SK-N-SH (cell line): ENCODE data around the gene PTPN6. TPM values are rescaled to one million over a fixed set of nuclear protein-coding genes. Genes with fewer than 3 reads are reported as not detected.

Experiments
- CTCF ChIA-PET: fragments of 300-600, 350-600 bp; formaldehyde crosslinking; extraction: SDS; loops from one replicate; lab custom pipeline; 2021; lab: Yijun Ruan, JAX
- POLR2A ChIA-PET: fragments of 350-600 bp; sonication (Branson Sonifier 250); formaldehyde crosslinking; extraction: SDS; loops from one replicate; lab custom pipeline; 2020; ENCODE audit warnings: antibody characterized with exemption, inconsistent platforms; lab: Yijun Ruan, JAX
- DNase-seq: peaks from one replicate; pipeline ENCODE4 v3.0.0; 2012
- H2AFZ ChIP-seq: fragments of 200-600 bp; sonication (generic); 2 replicates; pipeline ENCODE4 v1.8.1; 2016; ENCODE audit warnings: antibody characterized with exemption, mild to moderate bottlenecking, low read depth
- H3F3A ChIP-seq: fragments of 200-600 bp; sonication (generic); replicated peaks from 2 replicates; pipeline ENCODE3; 2016; ENCODE audit warnings: antibody characterized with exemption, mild to moderate bottlenecking; ENCODE audit not compliant: insufficient read depth
- H3K27ac ChIP-seq, 2 experiments: fragments of 200-500 bp in 1 of 2; fragments of 200-600 bp in 1 of 2; sonication (Bioruptor generic) in 1 of 2; sonication (generic), shearing (Covaris generic) in 1 of 2; 2 replicates each; pipeline versions ENCODE4 v1.5.1 to v1.6.1; 2014 to 2016; ENCODE audit warnings: low read depth in 2 of 2, inconsistent platforms in 1 of 2, low read length in 1 of 2, mild to moderate bottlenecking in 1 of 2, mixed read lengths in 1 of 2
- H3K27me3 ChIP-seq: fragments of 200-600 bp; sonication (generic), shearing (Covaris generic); 2 replicates; pipeline ENCODE4 v1.6.1; 2016; ENCODE audit warnings: mixed run types; ENCODE audit not compliant: insufficient read depth
- H3K36me3 ChIP-seq, 2 experiments: fragments of 200-500 bp in 1 of 2; fragments of 200-600 bp in 1 of 2; sonication (Bioruptor generic) in 1 of 2; sonication (generic) in 1 of 2; replicated peaks in 1 of 2; 2 replicates each; pipeline versions ENCODE3 to v1.5.1; 2014 to 2016; ENCODE audit warnings: low read length in 1 of 2, mild to moderate bottlenecking in 1 of 2; ENCODE audit not compliant: insufficient read depth in 2 of 2, control insufficient read depth in 1 of 2
- H3K4me1 ChIP-seq, 2 experiments: fragments of 200-500 bp in 1 of 2; fragments of 200-600 bp in 1 of 2; sonication (Bioruptor generic) in 1 of 2; sonication (generic), shearing (Covaris generic) in 1 of 2; 2 replicates each; pipeline versions ENCODE4 v1.5.1 to v1.6.1; 2014 to 2016; ENCODE audit warnings: low read depth in 1 of 2, low read length in 1 of 2, mixed run types in 1 of 2; ENCODE audit not compliant: insufficient read depth in 2 of 2, control insufficient read depth in 1 of 2
- H3K4me2 ChIP-seq: fragments of 200-600 bp; sonication (generic), shearing (Covaris generic); 2 replicates; pipeline ENCODE4 v1.6.1; 2017; ENCODE audit warnings: mixed run types
- H3K4me3 ChIP-seq, 2 experiments: fragments of 200-500 bp in 1 of 2; fragments of 200-600 bp in 1 of 2; sonication (Bioruptor generic) in 1 of 2; sonication (generic), shearing (Covaris generic) in 1 of 2; 2 replicates each; pipeline versions ENCODE4 v1.5.1 to v1.8.1; 2014 to 2016; ENCODE audit warnings: low read depth in 2 of 2, inconsistent platforms in 1 of 2, low read length in 1 of 2, mild to moderate bottlenecking in 1 of 2, mixed read lengths in 1 of 2, moderate library complexity in 1 of 2
- H3K79me2 ChIP-seq: fragments of 200-600 bp; sonication (generic); 2 replicates; pipeline ENCODE4 v1.8.1; 2017; ENCODE audit warnings: mild to moderate bottlenecking; ENCODE audit not compliant: insufficient read depth
- H3K9ac ChIP-seq: fragments of 200-600 bp; sonication (generic); 2 replicates; pipeline ENCODE4 v1.6.1; 2017; ENCODE audit warnings: mixed run types
- H3K9me2 ChIP-seq: fragments of 200-600 bp; sonication (generic); 2 replicates; pipeline ENCODE4 v1.6.1; 2017; ENCODE audit warnings: mixed run types
- H3K9me3 ChIP-seq: fragments of 200-600 bp; sonication (generic); 2 replicates; pipeline ENCODE4 v1.6.1; 2017; ENCODE audit warnings: mixed run types, mild to moderate bottlenecking, moderate library complexity
- H4K20me1 ChIP-seq: fragments of 200-600 bp; sonication (generic); 2 replicates; pipeline ENCODE4 v1.6.1; 2017; ENCODE audit warnings: mild to moderate bottlenecking, mixed run types; ENCODE audit not compliant: insufficient read depth
- CTCF ChIP-seq: fragments of 200-600 bp; sonication (generic); IDR thresholded peaks from 2 replicates; pipeline ENCODE4 v1.6.1; 2017; ENCODE audit warnings: antibody characterized with exemption, mild to moderate bottlenecking, moderate library complexity
- FOSL2 ChIP-seq: IDR thresholded peaks from 2 replicates; pipeline ENCODE4 v1.4.0; 2012; ENCODE audit warnings: low read depth, mild to moderate bottlenecking, moderate library complexity, borderline replicate concordance
- FOXJ3 ChIP-seq: sonication (generic); formaldehyde crosslinking; IDR thresholded peaks from 2 replicates; pipeline ENCODE4 v1.5.1; 2020; ENCODE audit warnings: mild to moderate bottlenecking, missing genetic modification reagents
- JUND ChIP-seq: IDR thresholded peaks from 2 replicates; pipeline ENCODE4 v1.4.0; 2012
- MAX ChIP-seq: IDR thresholded peaks from 2 replicates; pipeline ENCODE4 v1.4.0; 2012; ENCODE audit warnings: low read depth
- NRF1 ChIP-seq: IDR thresholded peaks from 2 replicates; pipeline ENCODE4 v1.6.1; 2012; ENCODE audit warnings: low read depth, mild to moderate bottlenecking, low read length
- POLR2AphosphoS5 ChIP-seq: IDR thresholded peaks from 2 replicates; pipeline ENCODE4 v1.6.1; 2012; ENCODE audit warnings: low read depth, low read length
- REST ChIP-seq: IDR thresholded peaks from 2 replicates; pipeline ENCODE4 v1.6.1; 2012; ENCODE audit warnings: mild to moderate bottlenecking, low read depth, low read length, moderate library complexity
- RFX5 ChIP-seq: IDR thresholded peaks from 2 replicates; pipeline ENCODE4 v1.6.1; 2012; ENCODE audit warnings: mild to moderate bottlenecking, improper control_type of control experiment, low read length
- RXRA ChIP-seq: IDR thresholded peaks from 2 replicates; pipeline ENCODE4 v1.4.0; 2012; ENCODE audit warnings: low read depth, mild to moderate bottlenecking, borderline replicate concordance
- TAF1 ChIP-seq: IDR thresholded peaks from 2 replicates; pipeline ENCODE4 v1.6.1; 2012; ENCODE audit warnings: low read depth, mild to moderate bottlenecking, low read length, moderate library complexity, borderline replicate concordance
- TEAD4 ChIP-seq: IDR thresholded peaks from 2 replicates; pipeline ENCODE4 v1.4.0; 2012; ENCODE audit warnings: mild to moderate bottlenecking, borderline replicate concordance; ENCODE audit not compliant: insufficient read depth
- USF2 ChIP-seq: fragments of 150-350 bp; IDR thresholded peaks from 2 replicates; pipeline ENCODE4 v1.6.1; 2017; ENCODE audit warnings: antibody characterized with exemption, low read length, low read depth, borderline replicate concordance
- YY1 ChIP-seq: IDR thresholded peaks from 2 replicates; pipeline ENCODE4 v1.4.0; 2012; ENCODE audit warnings: low read depth, mild to moderate bottlenecking
- polyA plus RNA-seq, 3 experiments: library from polyadenylated mRNA; depleted of rRNA; stranded (reverse); fragments of >200 nt; gene quantifications; 2 replicates each; pipeline ENCODE4 v1.2.3, GENCODE V29; 2012

PTPN6 gene
- polyA plus RNA-seq, 1 of the 3 experiments (the other 2 are of a cell fraction): 0.12 TPM

GRCh38 chr12:6980740-6981139, 29.6 kb downstream of the PTPN6 start:
- TF ChIP-seq REST (no peak), TEAD4 (no peak), FOXJ3 (no peak), TAF1 (no peak), JUND (no peak), USF2 (no peak), FOSL2 (no peak), POLR2AphosphoS5 (no peak), CTCF (no peak), NRF1 (no peak), RFX5 (no peak), YY1 (no peak), MAX (no peak), RXRA (no peak)
- no peak for DNase-seq
- Histone ChIP-seq H3K4me3 (no peak overlapping the region), H4K20me1 (no peaks in the 10 kb centered on the region), H3K27me3 (no peaks in the 10 kb centered on the region), H2AFZ (no peak overlapping the region), H3K9me2 (no peaks in the 10 kb centered on the region), H3K36me3 (peaks cover 41 to 61% of the 10 kb centered on the region in 2 experiments), H3K4me2 (no peak overlapping the region), H3K9ac (no peak overlapping the region), H3K9me3 (no peaks in the 10 kb centered on the region), H3K4me1 (no peaks in the 10 kb centered on the region), H3K27ac (no peak overlapping the region), H3F3A (no peaks in the 10 kb centered on the region), H3K79me2 (no peaks in the 10 kb centered on the region)
- ChIA-PET CTCF (no interaction called here), POLR2A (no interaction called here)
